Right cardiac atrium (tissue), 5 donors: ENCODE results near the gene LRP1B. TPM values are rescaled to one million over a fixed set of nuclear protein-coding genes. Genes with fewer than 3 reads are reported as not detected.
"Not testable (repeated sequence)": the region's sequence is repeated elsewhere in the genome, so short reads cannot be mapped to it uniquely, and the experiment has no call there.

ENCODE experiments used
- ATAC-seq, 2 donors: fragments of 200-7000 bp; cut with Tn5 transposase; one replicate each; pipeline versions ENCODE4 v1.8.0 to v1.9.1; 2020; ENCODE audit warnings: moderate library complexity in 2 of 2, mild to moderate bottlenecking in 1 of 2
- DNase-seq, 3 donors: peaks; one replicate each; pipeline ENCODE4 v3.0.0-alpha.2; 2020
- H3K27ac ChIP-seq: one replicate; pipeline ENCODE4 v1.5.1; 2013; ENCODE audit warnings: mild to moderate bottlenecking, low read length, control low read depth, moderate library complexity
- H3K27me3 ChIP-seq: one replicate; pipeline ENCODE4 v1.6.1; 2013; ENCODE audit not compliant: control insufficient read depth, insufficient read depth
- H3K4me1 ChIP-seq: one replicate; pipeline ENCODE4 v1.6.1; 2013; ENCODE audit warnings: low read length; ENCODE audit not compliant: control insufficient read depth, insufficient read depth
- H3K4me3 ChIP-seq: one replicate; pipeline ENCODE4 v1.5.1; 2013; ENCODE audit warnings: low read length, control low read depth
- H3K9me3 ChIP-seq: one replicate; pipeline ENCODE4 v1.6.1; 2013; ENCODE audit warnings: low read length; ENCODE audit not compliant: control insufficient read depth
- WGBS: extraction: QIAGEN DNeasy Blood & Tissue Kit; methylation state at CpG from one replicate; pipeline ENCODE4 v1.1.7; 2013; 5-methylcytosine and 5-hydroxymethylcytosine counted together
- intact Hi-C, 4 donors: fragments of 100-400 bp; cut with DNase I; formaldehyde crosslinking; loops; one replicate each; pipeline versions ENCODE4 v1.11.0 to v1.14.0; 2022 to 2023
- polyA plus RNA-seq: library from polyadenylated mRNA; stranded (reverse); fragments of 200-250 nt; gene quantifications from one replicate; pipeline ENCODE4 v1.2.3, GENCODE V29; 2013
- total RNA-seq, 4 donors: library from RNA; stranded (reverse); fragmentation: NEBNext Ultra II Directional; extraction: Animal tissue kit (Norgen Biotek cat#: 25700); gene quantifications; one replicate each; pipeline ENCODE4 v1.2.1, GENCODE V29; 2021
- donor health status: healthy with polysubstance abuse.
- donor health status: DM: no; HTN: yes; CAD: no.
- donor health status: DM: no; HTN: no; CAD: no.
- donor health status: DM: no; HTN: yes; CAD: no; lungs with severe emphysema.
- donor health status: DM: yes; HTN: yes; CAD: no.

LRP1B gene
- total and polyA plus RNA-seq, 5 donors = 0.21 to 1.8 (median 0.34) TPM

- ATAC-seq (no peak), DNase-seq (no peak)
- H3K27me3 ChIP-seq = no peaks in the 10 kb centered on the region
- no peaks in the 10 kb centered on the region for H3K4me1 ChIP-seq
- WGBS = 88% methylated on average over 2 of the region's 2 CpGs
- H3K9me3 ChIP-seq = no peaks in the 10 kb centered on the region
- no peak overlapping the region for H3K4me3 ChIP-seq
- intact Hi-C loops = no loop called here
- no peak overlapping the region for H3K27ac ChIP-seq
Observed at GRCh38 chr2:140550821-140551220, 1580.0 kb downstream of the LRP1B start.

GRCh38 chr2:140544769-140545168 is 1586.0 kb downstream of the LRP1B start:
- H3K9me3 ChIP-seq, H3K4me1 ChIP-seq, H3K27me3 ChIP-seq, intact Hi-C loops, ATAC-seq, H3K4me3 ChIP-seq, DNase-seq, H3K27ac ChIP-seq: not testable (repeated sequence)
- WGBS = 69% methylated on average over 2 of the region's 2 CpGs

- H3K4me3 ChIP-seq = no peak overlapping the region
- no peak overlapping the region for H3K27ac ChIP-seq
- ATAC-seq = peak in 1 of 2 donors; percentile 59
- DNase-seq = no peak
- intact Hi-C loops = no loop called here
- no peaks in the 10 kb centered on the region for H3K4me1 ChIP-seq
- no peaks in the 10 kb centered on the region for H3K27me3 ChIP-seq
- no peaks in the 10 kb centered on the region for H3K9me3 ChIP-seq
- WGBS = 38% methylated on average over 5 of the region's 5 CpGs
Observed at GRCh38 chr2:140542627-140543026, 1588.2 kb downstream of the LRP1B start.

GRCh38 chr2:140539242-140539875 is 1591.5 kb downstream of the LRP1B start:
- no peak overlapping the region for H3K27ac ChIP-seq
- ATAC-seq (no peak), DNase-seq (no peak)
- no peaks in the 10 kb centered on the region for H3K9me3 ChIP-seq
- WGBS = 67% methylated on average over 7 of the region's 7 CpGs
- H3K4me1 ChIP-seq = no peaks in the 10 kb centered on the region
- no peak overlapping the region for H3K4me3 ChIP-seq
- intact Hi-C loops = no loop called here
- H3K27me3 ChIP-seq = no peaks in the 10 kb centered on the region

- H3K27me3 ChIP-seq = no peaks in the 10 kb centered on the region
- no peak overlapping the region for H3K27ac ChIP-seq
- H3K9me3 ChIP-seq = no peaks in the 10 kb centered on the region
- no peak overlapping the region for H3K4me3 ChIP-seq
- DNase-seq (no peak), ATAC-seq (no peak)
- H3K4me1 ChIP-seq = no peaks in the 10 kb centered on the region
- 57% methylated on average over 2 of the region's 2 CpGs for WGBS
- intact Hi-C loops = no loop called here
Observed at GRCh38 chr2:140529706-140530105, 1601.1 kb downstream of the LRP1B start.

- no peaks in the 10 kb centered on the region for H3K4me1 ChIP-seq
- H3K4me3 ChIP-seq = no peak overlapping the region
- H3K27ac ChIP-seq = no peak overlapping the region
- intact Hi-C loops = no loop called here
- H3K27me3 ChIP-seq = no peaks in the 10 kb centered on the region
- no peaks in the 10 kb centered on the region for H3K9me3 ChIP-seq
- WGBS = 64% methylated on average over 2 of the region's 2 CpGs
- ATAC-seq (no peak), DNase-seq (no peak)
Observed at GRCh38 chr2:140528982-140529381, 1601.8 kb downstream of the LRP1B start.

GRCh38 chr2:140526575-140526974 is 1604.2 kb downstream of the LRP1B start:
- Histone ChIP-seq H3K27me3 (no peaks in the 10 kb centered on the region), H3K4me3 (no peak overlapping the region), H3K9me3 (no peaks in the 10 kb centered on the region), H3K27ac (no peak overlapping the region), H3K4me1 (no peaks in the 10 kb centered on the region)
- intact Hi-C loops = no loop called here
- ATAC-seq = no peak
- no peak for DNase-seq

- ATAC-seq = no peak
- WGBS = 61% methylated on average over 3 of the region's 3 CpGs
- Histone ChIP-seq H3K9me3 (no peaks in the 10 kb centered on the region), H3K27ac (no peak overlapping the region), H3K4me1 (no peaks in the 10 kb centered on the region), H3K27me3 (no peaks in the 10 kb centered on the region), H3K4me3 (no peak overlapping the region)
- intact Hi-C loops = no loop called here
- no peak for DNase-seq
Observed at GRCh38 chr2:140512106-140512505, 1618.7 kb downstream of the LRP1B start.

GRCh38 chr2:140509765-140510164 is 1621.1 kb downstream of the LRP1B start:
- ATAC-seq (no peak), DNase-seq (no peak)
- Histone ChIP-seq H3K27ac (no peak overlapping the region), H3K4me1 (no peaks in the 10 kb centered on the region), H3K9me3 (no peaks in the 10 kb centered on the region), H3K4me3 (no peak overlapping the region), H3K27me3 (no peaks in the 10 kb centered on the region)
- intact Hi-C loops = no loop called here
- 96% methylated on average over 6 of the region's 6 CpGs for WGBS

- H3K27ac ChIP-seq = no peak overlapping the region
- no peak for DNase-seq
- no peak for ATAC-seq
Observed at GRCh38 chr2:140508756-140509155, 1622.1 kb downstream of the LRP1B start.

GRCh38 chr2:140506606-140507005 is 1624.2 kb downstream of the LRP1B start:
- no peak overlapping the region for H3K27ac ChIP-seq
- no peaks in the 10 kb centered on the region for H3K9me3 ChIP-seq
- ATAC-seq (no peak), DNase-seq (no peak)
- H3K4me3 ChIP-seq = no peak overlapping the region
- intact Hi-C loops = no loop called here
- 91% methylated on average over 2 of the region's 2 CpGs for WGBS
- no peaks in the 10 kb centered on the region for H3K4me1 ChIP-seq
- no peaks in the 10 kb centered on the region for H3K27me3 ChIP-seq

More at GRCh38 chr2:140508756-140509155, 1622.1 kb downstream of the LRP1B start:
- 68% methylated on average over 4 of the region's 4 CpGs for WGBS
- no peaks in the 10 kb centered on the region for H3K9me3 ChIP-seq
- no peaks in the 10 kb centered on the region for H3K27me3 ChIP-seq
- intact Hi-C loops = no loop called here
- H3K4me1 ChIP-seq = no peaks in the 10 kb centered on the region
- no peak overlapping the region for H3K4me3 ChIP-seq

GRCh38 chr2:140504601-140505000 is 1626.2 kb downstream of the LRP1B start:
- no peaks in the 10 kb centered on the region for H3K9me3 ChIP-seq
- no peak overlapping the region for H3K4me3 ChIP-seq
- ATAC-seq (no peak), DNase-seq (no peak)
- intact Hi-C loops = no loop called here
- H3K27me3 ChIP-seq = no peaks in the 10 kb centered on the region
- 59% methylated on average over 2 of the region's 2 CpGs for WGBS
- H3K27ac ChIP-seq = no peak overlapping the region
- no peaks in the 10 kb centered on the region for H3K4me1 ChIP-seq
